Endothelial cell of umbilical vein (primary cell): ENCODE results near the gene MBNL2. TPM values are rescaled to one million over a fixed set of nuclear protein-coding genes. Genes with fewer than 3 reads are reported as not detected.
A peak's percentile ranks its signal among the peaks of the same experiment; 100 is the strongest.

Experiments
- BruUV-seq: library from RNA; stranded (reverse); fragments of 400-500 nt; replicated peaks from 2 replicates; lab custom pipeline; 2021; lab: Mats Ljungman, UMichigan
- CTCF ChIA-PET: fragments of 300-600, 350-600 bp; sonication (Branson Sonifier 250); formaldehyde crosslinking; loops from one replicate; lab custom pipeline; 2021; ENCODE audit warnings: antibody characterized with exemption, inconsistent platforms; lab: Charles Lee
- POLR2A ChIA-PET: fragments of 300-600, 350-600 bp; sonication (Branson Sonifier 250); formaldehyde crosslinking; loops from one replicate; lab custom pipeline; 2021; ENCODE audit warnings: antibody characterized with exemption, inconsistent platforms; lab: Charles Lee
- DNase-seq: peaks from one replicate; pipeline ENCODE4 v3.0.0-alpha.2; 2011; ENCODE audit warnings: low read depth, low spot score
- FAIRE-seq: peaks from 2 replicates; lab custom pipeline; 2011; peaks lifted over from hg19 to GRCh38; lab: Jason Lieb, UNC
- H2AFZ ChIP-seq: 2 replicates; pipeline ENCODE4 v1.6.0; 2012; ENCODE audit warnings: low read depth, low read length, control low read depth, inconsistent platforms
- H3K27ac ChIP-seq: 2 replicates; pipeline ENCODE4 v1.5.1; 2011; ENCODE audit warnings: low read depth, mild to moderate bottlenecking, control low read depth, low read length, moderate library complexity; ENCODE audit not compliant: insufficient read depth
- H3K27me3 ChIP-seq, 2 experiments: 2 replicates each; pipeline versions ENCODE4 v1.6.0 to v1.6.1; 2011; ENCODE audit warnings: low read length in 2 of 2, mixed read lengths in 1 of 2; ENCODE audit not compliant: control insufficient read depth in 2 of 2, insufficient read depth in 2 of 2
- H3K36me3 ChIP-seq, 2 experiments: 2 replicates in 1 of 2; 3 replicates in 1 of 2; pipeline ENCODE4 v1.5.1; 2011; ENCODE audit warnings: low read length in 2 of 2, mild to moderate bottlenecking in 1 of 2, moderate library complexity in 1 of 2; ENCODE audit not compliant: control insufficient read depth in 2 of 2, insufficient read depth in 2 of 2; ENCODE audit errors: extremely low read depth in 1 of 2
- H3K4me1 ChIP-seq: 3 replicates; pipeline ENCODE4 v1.5.1; 2011; ENCODE audit warnings: mild to moderate bottlenecking, low read length; ENCODE audit not compliant: control insufficient read depth, insufficient read depth; ENCODE audit errors: extremely low read depth
- H3K4me2 ChIP-seq: 2 replicates; pipeline ENCODE4 v1.6.1; 2011; ENCODE audit warnings: low read length, control low read depth, mixed read lengths; ENCODE audit not compliant: insufficient read depth
- H3K4me3 ChIP-seq, 3 experiments: fragments of 200-600 bp in 1 of 3; sonication (generic), shearing (Covaris generic) in 1 of 3; replicated peaks in 1 of 3; 2 replicates each; pipeline ENCODE4 v1.5.1; 2011 to 2016; ENCODE audit warnings: control low read depth in 3 of 3, low read length in 3 of 3, mild to moderate bottlenecking in 2 of 3, inconsistent platforms in 1 of 3, low read depth in 1 of 3, moderate library complexity in 1 of 3; ENCODE audit not compliant: insufficient read depth in 1 of 3
- H3K79me2 ChIP-seq: 2 replicates; pipeline ENCODE4 v1.6.0; 2012; ENCODE audit warnings: low read length, inconsistent platforms; ENCODE audit not compliant: control insufficient read depth, insufficient read depth
- H3K9ac ChIP-seq: replicated peaks from 2 replicates; pipeline ENCODE3; 2011; ENCODE audit warnings: low read length, control low read depth; ENCODE audit not compliant: insufficient read depth; ENCODE audit errors: extremely low read depth
- H3K9me1 ChIP-seq: replicated peaks from 3 replicates; pipeline ENCODE4 v1.6.0; 2011; ENCODE audit warnings: mild to moderate bottlenecking, low read length; ENCODE audit not compliant: control insufficient read depth, insufficient read depth; ENCODE audit errors: extremely low read depth
- H3K9me3 ChIP-seq: replicated peaks from 2 replicates; pipeline ENCODE4 v1.5.1; 2012; ENCODE audit warnings: low read length, inconsistent platforms; ENCODE audit not compliant: control insufficient read depth, insufficient read depth
- H4K20me1 ChIP-seq: replicated peaks from 2 replicates; pipeline ENCODE3; 2011; ENCODE audit warnings: mild to moderate bottlenecking, low read length; ENCODE audit not compliant: control insufficient read depth, insufficient read depth; ENCODE audit errors: extremely low read depth
- CTCF ChIP-seq, 2 donors: IDR thresholded peaks; 1 replicate in 1 of 2; 2 replicates in 1 of 2; pipeline ENCODE4 v1.5.1; 2011; ENCODE audit warnings: low read length in 2 of 2, mild to moderate bottlenecking in 2 of 2, moderate library complexity in 2 of 2, control low read depth in 1 of 2, inconsistent platforms in 1 of 2, low read depth in 1 of 2; ENCODE audit not compliant: insufficient read depth in 1 of 2; ENCODE audit errors: extremely low read depth in 1 of 2
- EZH2 ChIP-seq: IDR thresholded peaks from 2 replicates; pipeline ENCODE4 v1.6.1; 2012; ENCODE audit warnings: borderline replicate concordance, low read depth, mild to moderate bottlenecking, moderate library complexity, low read length, inconsistent platforms; ENCODE audit not compliant: severe bottlenecking
- FOS ChIP-seq: IDR thresholded peaks from 2 replicates; pipeline ENCODE4 v1.6.1; 2011; ENCODE audit warnings: mild to moderate bottlenecking, low read length, moderate library complexity, borderline replicate concordance; ENCODE audit not compliant: insufficient read depth
- GATA2 ChIP-seq: IDR thresholded peaks from 2 replicates; pipeline ENCODE4 v1.7.0; 2011; ENCODE audit warnings: low read depth, mild to moderate bottlenecking, moderate library complexity, mixed read lengths, low read length; ENCODE audit not compliant: insufficient read length, insufficient read depth
- JUN ChIP-seq: IDR thresholded peaks from 2 replicates; pipeline ENCODE4 v1.6.1; 2011; ENCODE audit warnings: borderline replicate concordance, low read depth; ENCODE audit not compliant: insufficient read length, insufficient read depth
- MAX ChIP-seq: IDR thresholded peaks from 2 replicates; pipeline ENCODE4 v1.6.1; 2011; ENCODE audit not compliant: insufficient read depth, insufficient read length
- MYC ChIP-seq: IDR thresholded peaks from one replicate; pipeline ENCODE4 v1.6.1; 2011; ENCODE audit warnings: mild to moderate bottlenecking, low read depth, low read length
- POLR2A ChIP-seq: IDR thresholded peaks from 2 replicates; pipeline ENCODE4 v1.6.1; 2012; ENCODE audit warnings: low read depth, mild to moderate bottlenecking, control low read depth, low read length
- POLR2AphosphoS5 ChIP-seq: IDR thresholded peaks from 2 replicates; pipeline ENCODE4 v1.6.1; 2012; ENCODE audit warnings: low read depth, mild to moderate bottlenecking, control low read depth, low read length, moderate library complexity; ENCODE audit not compliant: insufficient read depth
- dilution Hi-C: fragments of 300-500 bp; cut with MboI; formaldehyde crosslinking; loops from one replicate; pipeline ENCODE4 v1.15.0; 2019; ENCODE audit warnings: low sequenced_read_pairs; ENCODE audit not compliant: extremely low pct_ligation_motif_present
- intact Hi-C: fragments of 100-400 bp; cut with micrococcal nuclease; formaldehyde crosslinking; loops from one replicate; pipeline ENCODE4 v1.10.0; 2022
- polyA plus RNA-seq, 4 experiments: library from polyadenylated mRNA; depleted of rRNA in 3 of 4; stranded (reverse) in 3 of 4; unstranded in 1 of 4; fragments of >200 nt; gene quantifications; 2 replicates each; pipeline versions ENCODE4 v1.2.1 to v1.2.3, GENCODE V29; 2011 to 2012; ENCODE audit warnings: missing spikeins in 1 of 4
- total RNA-seq: library from RNA; stranded (reverse); gene quantifications from 2 replicates; pipeline ENCODE4 v1.2.3, GENCODE V29; 2021

MBNL2 gene
- total and polyA plus RNA-seq, 2 donors (not counting 3 experiments of a cell fraction or from before 2014, with no cell fraction given) = 32.9 to 76.5 TPM

GRCh38 chr13:97327086-97327485 is 105.0 kb downstream of the MBNL2 start:
- Histone ChIP-seq H3K9me1 (no peaks in the 10 kb centered on the region), H3K4me3 (no peak overlapping the region), H3K9ac (no peak overlapping the region), H3K9me3 (no peaks in the 10 kb centered on the region), H2AFZ (no peak overlapping the region), H3K36me3 (no peaks in the 10 kb centered on the region), H3K4me1 (peaks cover 24% of the 10 kb centered on the region), H3K4me2 (no peak overlapping the region), H4K20me1 (no peaks in the 10 kb centered on the region), H3K79me2 (peaks cover 31% of the 10 kb centered on the region), H3K27ac (no peak overlapping the region), H3K27me3 (no peaks in the 10 kb centered on the region)
- no peak for TF ChIP-seq POLR2AphosphoS5
- no peak for TF ChIP-seq FOS
- FAIRE-seq (no peak), DNase-seq (peak; percentile 29)
- no TSS peak for BruUV-seq
- ChIA-PET CTCF (interaction anchor here (1.0 to 1.7 kb wide), 5 partner anchors 8 to 33 kb away, joined by 4 to 6 read pairs (median 5); no protein-coding TSS in a partner anchor), POLR2A (no interaction called here)
- dilution Hi-C loops = no loop called here
- intact Hi-C loops = no loop called here

- Histone ChIP-seq H3K9ac (peak overlapping the region; percentile 1), H3K79me2 (peaks cover 29% of the 10 kb centered on the region), H3K27me3 (no peaks in the 10 kb centered on the region), H3K9me3 (no peaks in the 10 kb centered on the region), H3K36me3 (no peaks in the 10 kb centered on the region), H3K27ac (peak overlapping the region; percentile 71), H3K9me1 (no peaks in the 10 kb centered on the region), H3K4me3 (no peak overlapping the region), H3K4me2 (peak overlapping the region; percentile 14), H3K4me1 (peaks cover 24% of the 10 kb centered on the region), H2AFZ (no peak overlapping the region), H4K20me1 (no peaks in the 10 kb centered on the region)
- ChIA-PET POLR2A (interaction anchor here (0.7 kb wide), 1 partner anchor 102 kb away, joined by 4 read pairs; no protein-coding TSS in a partner anchor), CTCF (interaction anchor here (0.6 to 1.7 kb wide), 8 partner anchors 15 to 332 kb away, joined by 3 to 6 read pairs (median 4); no protein-coding TSS in a partner anchor)
- FAIRE-seq (no peak), DNase-seq (peak; percentile 60)
- intact Hi-C loops (loop anchor here (1.0 kb wide), 1 partner anchor 19 kb away; no protein-coding TSS in a partner anchor), dilution Hi-C loops (no loop called here)
- no TSS peak for BruUV-seq
- no peak for TF ChIP-seq MAX
- TF ChIP-seq POLR2AphosphoS5 = no peak
- TF ChIP-seq FOS = no peak
- no peak for TF ChIP-seq JUN
- TF ChIP-seq POLR2A = no peak
- TF ChIP-seq GATA2 = no peak
- TF ChIP-seq MYC = no peak
- no peak for TF ChIP-seq EZH2
- TF ChIP-seq CTCF (IDR thresholded peaks at IDR 0.05; ENCODE audit: extremely low read depth in 1 of 2, insufficient read depth in 1 of 2, low read depth in 1 of 2, low read length in 2 of 2) = no peak
Observed at GRCh38 chr13:97327506-97328221, 105.5 kb downstream of the MBNL2 start.
